Liver (tissue), 9 donors: ENCODE results near the gene ZFP36L1. TPM values are rescaled to one million over a fixed set of nuclear protein-coding genes. Genes with fewer than 3 reads are reported as not detected.

ENCODE experiments used
- DNase-seq: peaks from one replicate; pipeline ENCODE4 v3.0.0-alpha.2; 2017; ENCODE audit warnings: low spot score
- H3K27ac ChIP-seq, 2 donors: one replicate each; pipeline ENCODE4 v1.7.0; 2013; ENCODE audit warnings: inconsistent platforms in 2 of 2, low read length in 2 of 2, control low read depth in 1 of 2, low read depth in 1 of 2, mild to moderate bottlenecking in 1 of 2
- H3K27me3 ChIP-seq, 4 donors: one replicate each; pipeline versions ENCODE4 v1.6.1 to v1.7.0; 2013; ENCODE audit warnings: low read length in 3 of 4, inconsistent platforms in 1 of 4, mild to moderate bottlenecking in 1 of 4, moderate library complexity in 1 of 4; ENCODE audit not compliant: control insufficient read depth in 4 of 4, insufficient read depth in 4 of 4
- H3K36me3 ChIP-seq, 4 donors: one replicate each; pipeline versions ENCODE4 v1.6.1 to v1.7.0; 2013; ENCODE audit warnings: low read length in 3 of 4, mild to moderate bottlenecking in 3 of 4, low read depth in 1 of 4, moderate library complexity in 1 of 4; ENCODE audit not compliant: control insufficient read depth in 4 of 4, insufficient read depth in 3 of 4
- H3K4me1 ChIP-seq, 4 donors: one replicate each; pipeline versions ENCODE4 v1.6.1 to v1.7.0; 2013; ENCODE audit warnings: low read length in 3 of 4, mild to moderate bottlenecking in 3 of 4, moderate library complexity in 1 of 4; ENCODE audit not compliant: control insufficient read depth in 4 of 4, insufficient read depth in 4 of 4
- H3K4me3 ChIP-seq, 3 donors: one replicate each; pipeline versions ENCODE4 v1.6.1 to v1.7.0; 2013; ENCODE audit warnings: low read length in 3 of 3, control low read depth in 1 of 3, low read depth in 1 of 3, mild to moderate bottlenecking in 1 of 3
- H3K9ac ChIP-seq, 2 donors: one replicate each; pipeline ENCODE4 v1.7.0; 2013; ENCODE audit warnings: low read length in 2 of 2, mild to moderate bottlenecking in 2 of 2, moderate library complexity in 2 of 2, control low read depth in 1 of 2, low read depth in 1 of 2
- H3K9me3 ChIP-seq, 4 donors: one replicate each; pipeline versions ENCODE4 v1.6.1 to v1.7.0; 2013; ENCODE audit warnings: low read length in 3 of 4; ENCODE audit not compliant: control insufficient read depth in 4 of 4
- EGR1 ChIP-seq, 2 donors: IDR thresholded peaks; 2 replicates each; pipeline ENCODE4 v1.6.1; 2016 to 2018; ENCODE audit warnings: antibody characterized with exemption in 2 of 2, low read depth in 2 of 2
- FOXA1 ChIP-seq: IDR thresholded peaks from 2 replicates; pipeline ENCODE4 v1.6.1; 2016; ENCODE audit warnings: antibody characterized with exemption
- GABPA ChIP-seq, 2 donors: IDR thresholded peaks in 1 of 2; conservative IDR thresholded peaks in 1 of 2; 2 replicates each; pipeline ENCODE4 v1.6.1; 2016; ENCODE audit warnings: antibody characterized with exemption in 2 of 2, mild to moderate bottlenecking in 1 of 2, moderate library complexity in 1 of 2
- HNF4A ChIP-seq, 2 donors: conservative IDR thresholded peaks; 2 replicates each; pipeline ENCODE4 v1.6.1; 2016; ENCODE audit warnings: antibody characterized with exemption in 2 of 2, mild to moderate bottlenecking in 2 of 2
- JUND ChIP-seq, 2 donors: IDR thresholded peaks; 2 replicates each; pipeline ENCODE4 v1.6.1; 2016; ENCODE audit warnings: antibody characterized with exemption in 2 of 2
- RAD21 ChIP-seq, 2 donors: IDR thresholded peaks; 2 replicates each; pipeline ENCODE4 v1.6.1; 2016; ENCODE audit warnings: antibody characterized with exemption in 2 of 2, mild to moderate bottlenecking in 2 of 2
- TAF1 ChIP-seq: conservative IDR thresholded peaks from 2 replicates; pipeline ENCODE4 v1.6.1; 2016; ENCODE audit warnings: antibody characterized with exemption, mild to moderate bottlenecking
- WGBS: extraction: QIAGEN DNeasy Blood & Tissue Kit; methylation state at CpG from one replicate; pipeline ENCODE4 v1.1.7; 2013; 5-methylcytosine and 5-hydroxymethylcytosine counted together
- polyA plus RNA-seq, 2 donors: library from polyadenylated mRNA; stranded (reverse) in 1 of 2; unstranded in 1 of 2; fragments of 200-250 nt in 1 of 2; fragments of >200 nt in 1 of 2; fragmentation: Nextera tagmentation in 1 of 2; extraction: Ambion mirVana in 1 of 2; gene quantifications; one replicate each; pipeline versions ENCODE4 v1.2.1 to v1.2.3, GENCODE V29; 2013 to 2015
- total RNA-seq, 2 donors: library from RNA; depleted of rRNA; stranded (reverse); fragments of >200 nt; gene quantifications; one replicate each; pipeline ENCODE4 v1.2.3, GENCODE V29; 2014
- TF ChIP-seq, protein P1 (sequence below): fragments of 150-350 bp; IDR thresholded peaks from 2 replicates; pipeline ENCODE4 v1.5.1; 2017; ENCODE audit warnings: improper control_type of control experiment, low read depth, low read length; ENCODE audit not compliant: missing input control
- TF ChIP-seq, protein P2 (sequence below): IDR thresholded peaks from 2 replicates; pipeline ENCODE4 v1.6.1; 2016; ENCODE audit warnings: antibody characterized with exemption, mild to moderate bottlenecking
- TF ChIP-seq, protein P3 (sequence below): IDR thresholded peaks from 2 replicates; pipeline ENCODE4 v1.6.1; 2016; ENCODE audit warnings: antibody characterized with exemption
- TF ChIP-seq, protein P4 (sequence below): IDR thresholded peaks from 2 replicates; pipeline ENCODE4 v1.6.1; 2016; ENCODE audit warnings: antibody characterized with exemption
- donor health status: healthy.
- donor health status: healthy.
- donor health status: healthy.
- donor health status: healthy.
- donor health status: healthy.

The ZFP36L1 gene
- total and polyA plus RNA-seq, 4 donors: 25.0 to 170 (median 69.5) TPM

DNA sequence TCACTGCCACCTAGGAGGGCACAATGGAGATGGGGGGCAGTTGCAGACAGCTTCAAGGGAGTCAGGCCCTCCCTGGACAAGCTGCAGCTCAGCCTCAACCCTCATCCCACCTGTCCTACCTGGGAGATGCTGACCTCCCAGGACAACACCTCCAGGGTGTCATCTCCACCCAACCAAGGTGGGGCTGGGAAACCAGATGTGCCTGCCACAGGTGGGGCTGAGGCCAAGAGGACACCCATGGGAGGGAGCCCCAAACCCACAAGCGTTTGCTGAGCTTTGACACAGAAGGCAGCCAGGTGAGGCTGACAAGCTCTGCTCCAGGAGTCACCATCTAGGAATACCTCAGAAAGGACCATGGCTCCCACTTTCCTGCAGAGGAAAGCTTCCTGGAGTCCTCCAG is 31.5 kb downstream of the ZFP36L1 start:
- H3K27me3 ChIP-seq: no peaks in the 10 kb centered on the region
- no peaks in the 10 kb centered on the region for H3K9me3 ChIP-seq
- H3K4me1 ChIP-seq: peaks cover 3 to 31% (median 16%) of the 10 kb centered on the region in 4 donors
- no peak overlapping the region for H3K27ac ChIP-seq
- 97% methylated on average over 1 of the region's 1 CpG for WGBS
- TF ChIP-seq, protein P1, sequence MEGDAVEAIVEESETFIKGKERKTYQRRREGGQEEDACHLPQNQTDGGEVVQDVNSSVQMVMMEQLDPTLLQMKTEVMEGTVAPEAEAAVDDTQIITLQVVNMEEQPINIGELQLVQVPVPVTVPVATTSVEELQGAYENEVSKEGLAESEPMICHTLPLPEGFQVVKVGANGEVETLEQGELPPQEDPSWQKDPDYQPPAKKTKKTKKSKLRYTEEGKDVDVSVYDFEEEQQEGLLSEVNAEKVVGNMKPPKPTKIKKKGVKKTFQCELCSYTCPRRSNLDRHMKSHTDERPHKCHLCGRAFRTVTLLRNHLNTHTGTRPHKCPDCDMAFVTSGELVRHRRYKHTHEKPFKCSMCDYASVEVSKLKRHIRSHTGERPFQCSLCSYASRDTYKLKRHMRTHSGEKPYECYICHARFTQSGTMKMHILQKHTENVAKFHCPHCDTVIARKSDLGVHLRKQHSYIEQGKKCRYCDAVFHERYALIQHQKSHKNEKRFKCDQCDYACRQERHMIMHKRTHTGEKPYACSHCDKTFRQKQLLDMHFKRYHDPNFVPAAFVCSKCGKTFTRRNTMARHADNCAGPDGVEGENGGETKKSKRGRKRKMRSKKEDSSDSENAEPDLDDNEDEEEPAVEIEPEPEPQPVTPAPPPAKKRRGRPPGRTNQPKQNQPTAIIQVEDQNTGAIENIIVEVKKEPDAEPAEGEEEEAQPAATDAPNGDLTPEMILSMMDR: no peak
- TF ChIP-seq, protein P2, sequence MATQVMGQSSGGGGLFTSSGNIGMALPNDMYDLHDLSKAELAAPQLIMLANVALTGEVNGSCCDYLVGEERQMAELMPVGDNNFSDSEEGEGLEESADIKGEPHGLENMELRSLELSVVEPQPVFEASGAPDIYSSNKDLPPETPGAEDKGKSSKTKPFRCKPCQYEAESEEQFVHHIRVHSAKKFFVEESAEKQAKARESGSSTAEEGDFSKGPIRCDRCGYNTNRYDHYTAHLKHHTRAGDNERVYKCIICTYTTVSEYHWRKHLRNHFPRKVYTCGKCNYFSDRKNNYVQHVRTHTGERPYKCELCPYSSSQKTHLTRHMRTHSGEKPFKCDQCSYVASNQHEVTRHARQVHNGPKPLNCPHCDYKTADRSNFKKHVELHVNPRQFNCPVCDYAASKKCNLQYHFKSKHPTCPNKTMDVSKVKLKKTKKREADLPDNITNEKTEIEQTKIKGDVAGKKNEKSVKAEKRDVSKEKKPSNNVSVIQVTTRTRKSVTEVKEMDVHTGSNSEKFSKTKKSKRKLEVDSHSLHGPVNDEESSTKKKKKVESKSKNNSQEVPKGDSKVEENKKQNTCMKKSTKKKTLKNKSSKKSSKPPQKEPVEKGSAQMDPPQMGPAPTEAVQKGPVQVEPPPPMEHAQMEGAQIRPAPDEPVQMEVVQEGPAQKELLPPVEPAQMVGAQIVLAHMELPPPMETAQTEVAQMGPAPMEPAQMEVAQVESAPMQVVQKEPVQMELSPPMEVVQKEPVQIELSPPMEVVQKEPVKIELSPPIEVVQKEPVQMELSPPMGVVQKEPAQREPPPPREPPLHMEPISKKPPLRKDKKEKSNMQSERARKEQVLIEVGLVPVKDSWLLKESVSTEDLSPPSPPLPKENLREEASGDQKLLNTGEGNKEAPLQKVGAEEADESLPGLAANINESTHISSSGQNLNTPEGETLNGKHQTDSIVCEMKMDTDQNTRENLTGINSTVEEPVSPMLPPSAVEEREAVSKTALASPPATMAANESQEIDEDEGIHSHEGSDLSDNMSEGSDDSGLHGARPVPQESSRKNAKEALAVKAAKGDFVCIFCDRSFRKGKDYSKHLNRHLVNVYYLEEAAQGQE: no peak
- TF ChIP-seq RAD21 (IDR thresholded peaks at IDR 0.05) (no peak), JUND (IDR thresholded peaks at IDR 0.05) (no peak), EGR1 (IDR thresholded peaks at IDR 0.05; ENCODE audit: low read depth in 2 of 2) (no peak)
- TF ChIP-seq, protein P3, sequence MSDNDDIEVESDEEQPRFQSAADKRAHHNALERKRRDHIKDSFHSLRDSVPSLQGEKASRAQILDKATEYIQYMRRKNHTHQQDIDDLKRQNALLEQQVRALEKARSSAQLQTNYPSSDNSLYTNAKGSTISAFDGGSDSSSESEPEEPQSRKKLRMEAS: no peak
- TF ChIP-seq, protein P4, sequence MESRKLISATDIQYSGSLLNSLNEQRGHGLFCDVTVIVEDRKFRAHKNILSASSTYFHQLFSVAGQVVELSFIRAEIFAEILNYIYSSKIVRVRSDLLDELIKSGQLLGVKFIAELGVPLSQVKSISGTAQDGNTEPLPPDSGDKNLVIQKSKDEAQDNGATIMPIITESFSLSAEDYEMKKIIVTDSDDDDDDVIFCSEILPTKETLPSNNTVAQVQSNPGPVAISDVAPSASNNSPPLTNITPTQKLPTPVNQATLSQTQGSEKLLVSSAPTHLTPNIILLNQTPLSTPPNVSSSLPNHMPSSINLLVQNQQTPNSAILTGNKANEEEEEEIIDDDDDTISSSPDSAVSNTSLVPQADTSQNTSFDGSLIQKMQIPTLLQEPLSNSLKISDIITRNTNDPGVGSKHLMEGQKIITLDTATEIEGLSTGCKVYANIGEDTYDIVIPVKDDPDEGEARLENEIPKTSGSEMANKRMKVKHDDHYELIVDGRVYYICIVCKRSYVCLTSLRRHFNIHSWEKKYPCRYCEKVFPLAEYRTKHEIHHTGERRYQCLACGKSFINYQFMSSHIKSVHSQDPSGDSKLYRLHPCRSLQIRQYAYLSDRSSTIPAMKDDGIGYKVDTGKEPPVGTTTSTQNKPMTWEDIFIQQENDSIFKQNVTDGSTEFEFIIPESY: no peak
- DNase-seq: no peak
- H3K36me3 ChIP-seq: no peaks in the 10 kb centered on the region
- H3K4me3 ChIP-seq: no peak overlapping the region
- H3K9ac ChIP-seq: no peak overlapping the region

DNA sequence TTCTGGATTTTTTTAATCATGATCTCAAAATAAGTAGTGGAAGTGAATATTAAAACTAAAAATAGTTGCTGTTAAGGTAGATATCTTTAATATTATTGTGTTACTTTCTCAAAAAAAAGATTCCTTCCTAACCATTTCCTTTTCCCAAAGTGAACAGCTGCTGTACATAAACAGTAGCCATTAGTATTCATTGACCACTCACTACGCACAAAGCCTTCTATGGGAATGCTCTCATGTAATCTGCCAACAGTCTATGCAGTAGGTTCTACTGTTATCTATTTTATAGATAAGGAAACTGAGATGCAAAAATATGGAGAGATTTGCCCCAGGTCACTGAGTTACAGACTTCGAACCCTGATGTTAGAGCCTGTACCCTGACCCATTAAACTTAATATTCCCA is 32.1 kb downstream of the ZFP36L1 start:
- Histone ChIP-seq H3K9me3 (no peaks in the 10 kb centered on the region), H3K4me1 (peaks cover 3 to 36% (median 16%) of the 10 kb centered on the region in 4 donors), H3K27me3 (no peaks in the 10 kb centered on the region), H3K9ac (no peak overlapping the region), H3K36me3 (no peaks in the 10 kb centered on the region), H3K27ac (no peak overlapping the region), H3K4me3 (no peak overlapping the region)
- WGBS: 85% methylated on average over 2 of the region's 2 CpGs
- TF ChIP-seq, protein P4: no peak
- no peak for TF ChIP-seq GABPA (IDR thresholded peaks at IDR 0.05 in 1 of 2, conservative IDR thresholded peaks at IDR 0.05 in 1 of 2)
- TF ChIP-seq EGR1 (IDR thresholded peaks at IDR 0.05; ENCODE audit: low read depth in 2 of 2): no peak
- no peak for TF ChIP-seq FOXA1
- TF ChIP-seq, protein P3: no peak
- no peak for TF ChIP-seq TAF1
- no peak for TF ChIP-seq RAD21 (IDR thresholded peaks at IDR 0.05)
- TF ChIP-seq HNF4A (conservative IDR thresholded peaks at IDR 0.05): no peak
- TF ChIP-seq, protein P1: no peak
- DNase-seq: no peak
